Endothelial cell (in vitro differentiated cells): ENCODE measurements around the gene PCNX2. TPM values are rescaled to one million over a fixed set of nuclear protein-coding genes. Genes with fewer than 3 reads are reported as not detected.

ENCODE experiments used
- DNase-seq: peaks from one replicate; pipeline ENCODE4 v3.0.0; 2021; ENCODE audit warnings: low spot score
- H3K27ac Mint-ChIP-seq: one replicate; pipeline ENCODE4 v1.8.0; 2021; ENCODE audit warnings: mixed read lengths, inconsistent platforms; ENCODE audit not compliant: unreplicated experiment
- H3K27me3 Mint-ChIP-seq: one replicate; pipeline ENCODE4 v1.8.0; 2021; ENCODE audit warnings: mild to moderate bottlenecking, moderate library complexity, mixed read lengths, inconsistent platforms; ENCODE audit not compliant: unreplicated experiment
- H3K36me3 Mint-ChIP-seq: one replicate; pipeline ENCODE4 v1.8.0; 2021; ENCODE audit warnings: mild to moderate bottlenecking, low read depth, mixed read lengths, inconsistent platforms; ENCODE audit not compliant: unreplicated experiment
- H3K4me1 Mint-ChIP-seq: one replicate; pipeline ENCODE4 v1.8.0; 2021; ENCODE audit warnings: mild to moderate bottlenecking, mixed read lengths, inconsistent platforms; ENCODE audit not compliant: unreplicated experiment
- H3K4me3 Mint-ChIP-seq: one replicate; pipeline ENCODE4 v1.8.0; 2021; ENCODE audit warnings: mild to moderate bottlenecking, mixed read lengths, inconsistent platforms; ENCODE audit not compliant: unreplicated experiment
- H3K9me3 Mint-ChIP-seq: one replicate; pipeline ENCODE4 v1.8.0; 2021; ENCODE audit warnings: mixed read lengths, inconsistent platforms; ENCODE audit not compliant: unreplicated experiment
- total RNA-seq: library from RNA; stranded (reverse); fragmentation: NEBNext Ultra II Directional; extraction: Animal tissue kit (Norgen Biotek cat#: 25700); gene quantifications from one replicate; pipeline ENCODE4 v1.2.1, GENCODE V29; 2021; ENCODE audit not compliant: unreplicated experiment
- TF ChIP-seq, protein P1 (sequence below): fragments of 200-600 bp; sonication (generic); IDR thresholded peaks from one replicate; pipeline ENCODE4 v1.5.0; 2021; ENCODE audit warnings: antibody characterized with exemption; ENCODE audit not compliant: unreplicated experiment

Gene PCNX2
- total RNA-seq, 1 donor from 2014 or later, result 24.0 TPM

GRCh38 chr1:233217832-233218231 is 77.7 kb downstream of the PCNX2 start:
- Mint-ChIP-seq H3K36me3 (peaks cover 18% of the 10 kb centered on the region), H3K9me3 (no peaks in the 10 kb centered on the region), H3K27ac (no peak overlapping the region), H3K27me3 (no peaks in the 10 kb centered on the region), H3K4me1 (no peaks in the 10 kb centered on the region), H3K4me3 (no peak overlapping the region)
- no peak for DNase-seq
- TF ChIP-seq, protein P1, sequence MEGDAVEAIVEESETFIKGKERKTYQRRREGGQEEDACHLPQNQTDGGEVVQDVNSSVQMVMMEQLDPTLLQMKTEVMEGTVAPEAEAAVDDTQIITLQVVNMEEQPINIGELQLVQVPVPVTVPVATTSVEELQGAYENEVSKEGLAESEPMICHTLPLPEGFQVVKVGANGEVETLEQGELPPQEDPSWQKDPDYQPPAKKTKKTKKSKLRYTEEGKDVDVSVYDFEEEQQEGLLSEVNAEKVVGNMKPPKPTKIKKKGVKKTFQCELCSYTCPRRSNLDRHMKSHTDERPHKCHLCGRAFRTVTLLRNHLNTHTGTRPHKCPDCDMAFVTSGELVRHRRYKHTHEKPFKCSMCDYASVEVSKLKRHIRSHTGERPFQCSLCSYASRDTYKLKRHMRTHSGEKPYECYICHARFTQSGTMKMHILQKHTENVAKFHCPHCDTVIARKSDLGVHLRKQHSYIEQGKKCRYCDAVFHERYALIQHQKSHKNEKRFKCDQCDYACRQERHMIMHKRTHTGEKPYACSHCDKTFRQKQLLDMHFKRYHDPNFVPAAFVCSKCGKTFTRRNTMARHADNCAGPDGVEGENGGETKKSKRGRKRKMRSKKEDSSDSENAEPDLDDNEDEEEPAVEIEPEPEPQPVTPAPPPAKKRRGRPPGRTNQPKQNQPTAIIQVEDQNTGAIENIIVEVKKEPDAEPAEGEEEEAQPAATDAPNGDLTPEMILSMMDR, result no peak

DNA sequence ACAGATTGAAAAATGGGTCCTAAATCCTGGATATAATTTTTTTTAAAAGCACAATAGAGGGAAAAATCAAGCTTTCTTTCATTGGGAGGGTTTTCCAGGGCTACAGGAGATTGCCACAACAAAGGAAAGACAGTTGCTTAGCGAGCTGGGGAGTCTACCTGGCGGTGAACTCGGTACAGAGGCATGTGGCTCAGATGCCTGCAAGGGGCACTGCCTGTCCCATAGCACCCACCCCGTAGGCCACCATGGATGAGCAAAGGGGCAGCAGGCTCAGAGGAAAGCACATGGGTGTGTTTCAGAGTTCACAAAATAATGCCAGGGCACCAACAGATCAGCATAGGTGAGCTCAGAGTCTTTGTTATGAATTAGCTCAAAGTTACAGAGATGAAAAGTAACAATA is 79.5 kb downstream of the PCNX2 start:
- no peak for DNase-seq
- TF ChIP-seq, protein P1, result no peak
- peaks cover 18% of the 10 kb centered on the region for H3K36me3 Mint-ChIP-seq
- no peaks in the 10 kb centered on the region for H3K9me3 Mint-ChIP-seq
- H3K4me1 Mint-ChIP-seq, result no peaks in the 10 kb centered on the region
- H3K27me3 Mint-ChIP-seq, result no peaks in the 10 kb centered on the region
- H3K27ac Mint-ChIP-seq, result no peak overlapping the region
- H3K4me3 Mint-ChIP-seq, result no peak overlapping the region

GRCh38 chr1:233215135-233215760 is 80.3 kb downstream of the PCNX2 start:
- TF ChIP-seq, protein P1, result no peak
- H3K27ac Mint-ChIP-seq, result no peak overlapping the region

DNA sequence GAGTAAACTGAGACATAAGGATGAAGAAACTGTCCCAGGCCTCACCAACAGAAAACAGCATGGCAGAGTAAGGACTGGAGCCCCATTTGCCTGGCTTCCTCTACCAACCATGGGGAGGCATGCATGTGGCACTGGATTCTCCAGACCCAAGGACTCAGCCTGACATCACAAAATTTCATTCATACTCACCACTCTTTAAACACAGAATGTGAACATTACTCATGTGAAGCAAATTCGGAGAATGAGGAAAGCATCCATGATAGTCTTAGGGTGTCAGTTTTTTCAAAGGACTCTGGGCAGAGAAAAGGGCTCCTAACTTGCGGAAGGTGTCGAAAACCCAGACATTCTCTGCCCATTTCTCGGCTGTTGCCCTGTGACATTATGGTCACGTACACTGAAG is 83.9 kb downstream of the PCNX2 start:
- no peak for DNase-seq
- no peaks in the 10 kb centered on the region for H3K27me3 Mint-ChIP-seq
- TF ChIP-seq, protein P1, result no peak
- H3K9me3 Mint-ChIP-seq, result no peaks in the 10 kb centered on the region
- no peaks in the 10 kb centered on the region for H3K36me3 Mint-ChIP-seq
- no peak overlapping the region for H3K27ac Mint-ChIP-seq
- H3K4me3 Mint-ChIP-seq, result no peak overlapping the region
- H3K4me1 Mint-ChIP-seq, result peaks cover 4% of the 10 kb centered on the region

More at GRCh38 chr1:233215135-233215760, 80.3 kb downstream of the PCNX2 start:
- no peaks in the 10 kb centered on the region for H3K27me3 Mint-ChIP-seq
- H3K4me1 Mint-ChIP-seq, result no peaks in the 10 kb centered on the region
- no peak overlapping the region for H3K4me3 Mint-ChIP-seq
- no peaks in the 10 kb centered on the region for H3K9me3 Mint-ChIP-seq
- no peak for DNase-seq
- H3K36me3 Mint-ChIP-seq, result peaks cover 14% of the 10 kb centered on the region

DNA sequence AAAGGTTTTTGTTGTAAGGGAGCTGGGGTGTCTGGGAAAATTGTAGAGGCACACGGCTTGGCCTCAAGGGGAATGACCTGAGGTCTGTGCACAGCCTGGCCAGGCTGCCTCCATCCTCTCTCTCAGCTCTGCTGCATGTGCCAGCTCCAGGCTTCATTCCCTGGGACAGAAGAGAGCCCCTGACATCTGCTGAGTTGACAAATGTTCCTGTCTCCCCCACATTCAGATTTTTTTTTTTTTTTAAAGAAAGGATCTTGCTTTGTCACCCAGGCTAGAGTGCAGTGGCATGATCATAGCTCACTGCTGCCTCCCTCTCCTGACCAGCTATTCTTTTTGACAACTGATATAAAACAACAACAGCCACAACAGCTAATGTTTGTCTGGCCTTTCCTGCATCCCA is 84.4 kb downstream of the PCNX2 start:
- TF ChIP-seq, protein P1, result no peak
- Mint-ChIP-seq H3K27me3 (no peaks in the 10 kb centered on the region), H3K27ac (no peak overlapping the region), H3K9me3 (no peaks in the 10 kb centered on the region), H3K36me3 (no peaks in the 10 kb centered on the region), H3K4me1 (peaks cover 6% of the 10 kb centered on the region), H3K4me3 (no peak overlapping the region)
- DNase-seq, result no peak
